Putamen (tissue), 1 donor: ENCODE results near the gene ZNF658.
"Not testable (repeated sequence)": the region's sequence is repeated elsewhere in the genome, so short reads cannot be mapped to it uniquely, and the experiment has no call there.

Experiments used
- DNase-seq: peaks from one replicate; pipeline ENCODE4 v3.0.0-alpha.2; 2016; ENCODE audit warnings: low spot score

The ZNF658 gene

DNA sequence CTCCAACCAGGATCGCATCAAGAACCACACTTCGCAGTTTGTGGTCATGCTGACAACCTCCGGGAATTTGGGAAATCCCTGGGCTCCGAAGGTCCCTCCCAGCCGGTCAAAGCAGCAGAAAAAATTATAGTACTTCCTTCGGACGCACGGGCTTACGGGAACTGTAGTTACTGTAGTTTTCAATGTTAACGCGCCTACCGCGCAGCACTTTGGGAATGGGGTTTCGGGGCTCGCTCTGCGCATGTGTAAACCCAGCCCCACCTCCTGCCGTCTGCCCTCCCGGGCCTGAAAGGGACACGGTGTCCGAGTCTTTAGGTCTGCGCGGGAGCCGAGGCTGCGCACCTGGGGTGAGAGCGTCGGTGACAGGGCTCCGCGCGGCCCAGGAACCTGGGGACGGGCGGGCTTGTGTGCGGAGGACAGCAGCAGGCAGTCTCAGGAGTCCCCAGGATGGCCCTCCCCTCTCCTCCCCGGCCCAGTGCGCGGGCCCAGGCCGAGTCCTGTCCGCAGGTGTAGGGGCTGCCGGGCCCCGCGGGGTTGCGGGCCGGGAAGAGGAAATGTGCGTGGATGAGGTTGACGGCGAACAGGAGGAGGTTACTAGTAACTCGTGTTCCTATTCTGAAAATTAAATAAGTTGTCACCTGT is at the start of gene ZNF658:
Gene ZNF658 (plus strand): TSS at position 236 of the 642 bp plus-strand sequence. CDS start 2,837 bp downstream, outside the sequence.
- peak; percentile 82 for DNase-seq

DNA sequence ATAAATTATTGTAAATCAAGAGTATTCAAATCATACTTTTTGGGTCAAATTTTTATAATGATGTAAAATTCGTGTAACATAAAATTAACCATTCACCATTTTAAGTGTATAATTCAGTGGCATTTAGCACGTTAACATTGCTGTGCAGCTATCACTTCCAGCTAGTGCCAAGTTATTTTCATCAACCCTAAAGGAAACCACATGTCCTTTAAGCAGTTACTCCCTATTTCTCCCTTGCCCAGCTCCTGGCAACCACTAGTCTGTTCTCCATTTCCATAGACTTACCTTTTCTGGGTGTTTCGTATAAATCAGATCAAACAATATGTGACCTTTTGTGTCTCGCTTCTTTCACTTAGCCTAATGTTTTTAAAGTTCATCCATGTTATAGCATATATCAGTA is 38.8 kb upstream of the ZNF658 start:
- not testable (repeated sequence) for DNase-seq

- not testable (repeated sequence) for DNase-seq
Measured at GRCh38 chr9:66868660-66869059, 31.9 kb upstream of the ZNF658 start.

DNA sequence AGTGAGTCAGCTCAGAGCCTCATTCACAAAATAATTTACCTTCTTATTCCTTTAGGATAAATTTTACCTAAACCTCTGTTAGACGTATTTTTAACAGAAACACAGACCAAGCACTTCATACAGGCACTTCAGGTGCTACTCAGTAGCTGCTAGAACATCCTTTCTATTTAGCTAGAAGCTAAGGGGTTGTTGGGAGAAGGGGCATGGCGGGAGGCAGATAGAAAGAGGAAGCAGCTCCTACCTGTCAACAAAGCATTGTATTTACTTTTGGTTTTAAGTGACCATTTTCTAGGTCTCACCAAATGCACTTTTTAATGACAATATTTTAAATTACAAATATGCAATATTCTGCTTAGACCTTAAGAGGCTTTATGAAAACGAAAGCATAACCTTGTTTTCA is 19.9 kb upstream of the ZNF658 start:
- not testable (repeated sequence) for DNase-seq

DNA sequence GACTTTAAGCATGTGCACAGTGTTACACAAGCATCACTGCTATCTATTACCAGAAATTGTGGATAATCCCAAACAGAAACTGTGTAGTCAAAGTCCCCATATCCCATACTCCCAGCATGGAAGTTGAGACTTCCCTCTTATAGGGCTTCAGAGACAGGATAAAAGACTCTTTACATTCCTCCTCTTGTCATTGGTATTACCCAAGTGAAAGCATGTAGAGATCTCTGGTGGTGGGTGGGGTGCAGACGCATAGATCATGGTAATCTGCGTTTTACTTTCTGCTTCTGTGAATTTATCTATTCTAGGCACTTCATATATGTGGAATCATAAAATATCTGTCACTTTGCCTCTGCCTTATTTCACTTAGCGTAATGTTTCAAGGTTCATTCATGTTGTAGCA is 18.7 kb upstream of the ZNF658 start:
- not testable (repeated sequence) for DNase-seq

GRCh38 chr9:66890334-66890733 is 10.2 kb upstream of the ZNF658 start:
- DNase-seq = not testable (repeated sequence)

DNA sequence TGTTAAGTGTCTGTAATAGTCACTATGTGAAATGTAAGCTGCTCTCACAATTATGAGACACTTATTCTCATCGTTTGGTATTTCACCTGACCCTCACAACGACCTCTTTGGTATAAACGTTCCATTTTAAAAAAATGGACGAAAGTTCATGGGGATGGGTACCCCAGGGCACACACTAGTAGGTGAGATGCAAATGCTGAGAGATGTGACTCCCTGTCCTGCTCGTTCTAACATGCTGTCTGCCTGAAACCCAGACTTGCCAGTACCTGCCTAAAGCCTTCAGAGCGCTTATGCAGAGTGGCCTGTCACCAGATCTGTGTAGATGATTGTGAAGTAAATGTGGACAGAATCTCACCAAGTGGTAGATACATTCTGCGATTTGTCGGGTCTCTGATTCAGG is 616 bp downstream of the ZNF658 start:
- not testable (repeated sequence) for DNase-seq

DNA sequence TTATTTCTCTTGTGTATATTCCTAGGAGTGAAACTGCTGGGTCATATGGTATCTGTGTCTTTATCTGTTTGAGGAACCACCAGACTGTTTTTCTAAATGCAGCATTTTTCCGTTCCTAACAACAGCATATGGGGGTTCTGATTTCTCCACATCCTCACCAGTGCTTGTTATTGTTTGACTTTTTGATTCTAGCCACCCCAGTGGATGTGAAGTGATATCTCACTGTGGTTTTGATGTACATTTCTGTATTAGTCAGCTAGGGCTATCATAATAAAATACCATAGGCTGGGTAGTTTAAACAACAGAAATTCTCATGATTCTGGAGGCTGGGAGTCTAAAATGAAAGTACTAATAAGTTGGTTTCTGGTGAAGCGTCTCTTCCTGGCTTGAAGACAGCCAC is 9.0 kb downstream of the ZNF658 start:
- DNase-seq = not testable (repeated sequence)

DNA sequence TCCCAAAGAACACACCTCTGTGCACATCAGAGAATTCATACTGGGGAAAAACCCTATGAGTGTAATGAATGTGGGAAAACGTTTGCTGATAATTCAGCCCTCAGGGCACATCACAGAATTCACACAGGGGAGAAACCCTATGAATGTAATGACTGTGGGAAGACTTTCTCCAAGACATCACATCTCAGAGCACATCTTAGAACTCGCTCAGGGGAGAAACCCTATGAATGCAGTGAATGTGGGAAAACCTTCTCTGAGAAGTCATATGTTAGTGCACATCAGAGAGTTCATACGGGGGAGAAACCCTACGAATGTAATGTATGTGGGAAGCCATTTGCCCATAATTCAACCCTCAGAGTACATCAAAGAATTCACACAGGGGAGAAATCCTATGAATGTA is 19.5 kb downstream of the ZNF658 start:
- not testable (repeated sequence) for DNase-seq

GRCh38 chr9:66936194-66936870 is 35.8 kb downstream of the ZNF658 start:
- not testable (repeated sequence) for DNase-seq

GRCh38 chr9:66937662-66938061 is 37.1 kb downstream of the ZNF658 start:
- DNase-seq = not testable (repeated sequence)

- DNase-seq = not testable (repeated sequence)
Measured at GRCh38 chr9:66938322-66938721, 37.8 kb downstream of the ZNF658 start.

DNA sequence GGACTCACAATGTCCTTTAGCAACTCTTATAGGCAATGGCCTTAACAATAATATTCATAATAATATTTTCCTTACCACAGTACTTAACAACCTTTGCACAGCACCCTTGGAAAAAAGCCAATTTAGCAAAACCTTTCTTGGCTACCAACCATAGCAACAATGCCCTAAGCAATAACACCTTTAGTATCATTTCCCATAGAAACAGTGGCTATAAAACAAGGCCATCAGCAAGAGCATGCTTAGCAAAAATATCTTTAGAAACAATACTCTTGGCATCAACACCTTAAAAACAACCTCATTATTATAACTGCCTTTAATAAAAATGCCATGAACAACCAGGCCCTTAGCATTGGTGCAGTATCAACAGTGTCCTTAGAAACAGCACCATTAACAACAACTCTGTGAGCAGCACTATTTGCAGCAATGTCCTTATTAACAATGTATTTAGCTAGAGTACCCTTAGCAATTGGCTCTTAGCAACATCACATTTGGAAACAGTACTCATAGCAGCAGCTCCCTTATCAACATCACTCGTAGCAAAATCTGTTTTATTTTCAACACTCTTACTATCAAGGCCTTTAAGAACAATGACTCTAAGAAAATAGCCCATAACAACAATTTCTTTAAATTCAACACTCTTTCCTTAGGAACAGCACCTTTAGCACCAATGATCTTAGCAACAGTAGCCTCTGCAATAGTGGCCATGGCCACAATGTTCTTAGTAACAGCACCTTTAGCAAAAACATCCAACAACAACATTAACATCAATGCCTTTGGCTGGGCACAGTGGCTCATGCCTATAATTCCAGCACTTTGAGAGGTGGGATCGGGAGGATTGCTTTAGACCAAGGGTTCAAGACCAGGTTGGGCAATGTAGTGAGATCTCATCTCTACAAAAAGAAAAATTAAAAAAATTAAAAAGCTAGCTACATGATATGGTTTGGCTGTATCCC is 39.6 kb downstream of the ZNF658 start:
- DNase-seq = not testable (repeated sequence)

DNA sequence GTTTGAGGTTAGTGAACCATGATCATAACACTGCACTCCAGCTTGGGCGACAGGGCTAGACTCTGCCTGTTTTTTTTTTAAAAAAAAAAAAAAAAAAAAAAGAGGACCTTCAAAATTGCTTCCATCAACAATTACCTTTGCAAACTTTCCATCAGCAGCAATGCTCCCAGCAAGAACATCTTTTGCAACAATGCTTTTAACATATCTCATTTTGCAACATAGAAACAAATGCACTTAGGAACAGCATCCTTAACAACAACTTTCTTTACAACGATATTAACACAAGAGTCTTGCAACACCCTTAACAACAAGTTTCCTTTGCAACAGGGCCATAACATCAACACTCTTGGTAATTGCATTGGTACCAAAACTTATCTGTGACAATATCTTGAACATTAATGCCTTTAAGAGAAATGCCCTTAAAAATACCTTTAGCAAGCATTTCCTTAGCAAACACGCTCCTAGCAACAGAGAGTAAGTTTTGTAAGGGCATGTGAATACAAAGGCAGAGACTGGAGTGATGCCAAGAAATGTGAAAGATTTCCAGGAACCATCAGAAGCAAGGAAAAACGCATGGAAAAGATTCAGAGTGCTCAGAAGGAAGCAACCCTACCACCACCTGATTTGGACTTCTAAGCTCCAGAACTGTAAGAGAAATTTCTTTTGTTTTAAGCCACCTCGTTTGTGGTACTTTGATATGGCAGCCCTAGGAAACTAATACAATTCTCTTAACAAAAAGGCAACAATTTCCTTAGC is 42.1 kb downstream of the ZNF658 start:
- not testable (repeated sequence) for DNase-seq

DNA sequence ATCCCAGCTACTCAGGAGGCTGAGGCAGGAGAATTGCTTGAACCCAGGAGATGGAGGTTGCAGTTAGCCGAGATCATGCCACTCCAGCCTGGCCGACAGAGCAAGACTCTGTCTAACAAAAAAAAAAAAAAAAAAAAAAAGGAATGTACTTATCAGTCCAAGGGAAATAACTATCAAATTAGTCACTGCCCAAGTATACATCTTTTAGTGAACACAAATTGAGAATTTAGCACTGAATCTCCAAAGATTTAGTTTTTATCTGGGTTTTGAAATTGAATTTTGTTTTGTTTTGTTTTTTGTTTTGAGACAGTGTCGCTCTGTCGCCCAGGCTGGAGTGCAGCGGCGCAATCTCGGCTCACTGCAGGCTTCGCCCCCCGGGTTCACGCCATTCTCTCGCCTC is 52.1 kb downstream of the ZNF658 start:
- not testable (repeated sequence) for DNase-seq
